Measurements from ENCODE around the gene CSF3. TPM values are rescaled to one million over a fixed set of nuclear protein-coding genes. Genes with fewer than 3 reads are reported as not detected.
A peak's percentile ranks its signal among the peaks of the same experiment; 100 is the strongest.

CSF3 gene
- total and polyA plus RNA-seq, 2 of the 13 experiments (the other 11 are each of a cell fraction or from before 2014, with no cell fraction given), result 0.09 TPM; not detected in 1

GRCh38 chr17:40063187-40063771 lies 48.0 kb downstream of the CSF3 start (continued):
- TF ChIP-seq NFIB (CRISPR knock-in tag; IDR thresholded peaks at IDR 0.05; ENCODE audit: borderline replicate concordance) (no peak), ZNF484 (CRISPR knock-in tag; IDR thresholded peaks at IDR 0.05; ENCODE audit: borderline replicate concordance, low read depth) (no peak), ZFP41 (CRISPR knock-in tag; IDR thresholded peaks at IDR 0.05; ENCODE audit: borderline replicate concordance) (no peak), ZNF180 (CRISPR knock-in tag; IDR thresholded peaks at IDR 0.05; ENCODE audit: borderline replicate concordance, low read depth) (no peak), ZNF724P (CRISPR knock-in tag; IDR thresholded peaks at IDR 0.05; ENCODE audit: borderline replicate concordance) (0 out of 2 replicates have a peak, but pooled peaks have one; percentile 16), TARDBP (CRISPR knock-in tag; IDR thresholded peaks at IDR 0.05) (no peak), ZNF709 (CRISPR knock-in tag; IDR thresholded peaks at IDR 0.05) (no peak), ONECUT2 (CRISPR knock-in tag; IDR thresholded peaks at IDR 0.05) (no peak; the same call in 1 of the 2 replicates), SALL1 (CRISPR knock-in tag; IDR thresholded peaks at IDR 0.05) (peak; percentile 56; the same call in 1 of the 2 replicates), POLR2G (IDR thresholded peaks at IDR 0.05; ENCODE audit: low read depth, low read length) (peak; percentile 68), ZNF704 (CRISPR knock-in tag; IDR thresholded peaks at IDR 0.05; ENCODE audit: borderline replicate concordance) (no peak), ATF5 (CRISPR knock-in tag; IDR thresholded peaks at IDR 0.05; ENCODE audit: low read depth) (no peak), ATF3 (CRISPR knock-in tag; IDR thresholded peaks at IDR 0.05) (no peak), ZNF232 (CRISPR knock-in tag; IDR thresholded peaks at IDR 0.05; ENCODE audit: borderline replicate concordance) (peak; percentile 44; the same call in 1 of the 2 replicates), ZBTB37 (CRISPR knock-in tag; IDR thresholded peaks at IDR 0.05) (no peak), THAP7 (CRISPR knock-in tag; IDR thresholded peaks at IDR 0.05) (no peak), NFKB2 (CRISPR knock-in tag; IDR thresholded peaks at IDR 0.05; ENCODE audit: borderline replicate concordance) (no peak), ZNF720 (CRISPR knock-in tag; IDR thresholded peaks at IDR 0.05) (no peak), SRSF1 (optimal IDR thresholded peaks at IDR 0.05; ENCODE audit: low read depth, low read length) (no peak), NFKBIZ (CRISPR knock-in tag; IDR thresholded peaks at IDR 0.05) (no peak), HNF1B (CRISPR knock-in tag; IDR thresholded peaks at IDR 0.05) (0 out of 2 replicates have a peak, but pooled peaks have one; percentile 15), IRX3 (CRISPR knock-in tag; IDR thresholded peaks at IDR 0.05; ENCODE audit: borderline replicate concordance, low read depth) (no peak), E2F5 (CRISPR knock-in tag; conservative IDR thresholded peaks at IDR 0.05) (no peak; the same call in 1 of the 2 replicates)

All from HepG2 (cell line).